SK-N-SH treated with all-trans-retinoic acid at 6 μM for 48 hours (cell line): ENCODE results near the gene FUZ.

Experiments used
- ATAC-seq: fragments of 200-7000 bp; cut with Tn5 transposase; 3 replicates; pipeline ENCODE4 v1.9.1; 2020; ENCODE audit warnings: mild to moderate bottlenecking, moderate library complexity
- BACH2 ChIP-seq: fragments of 250-450 bp; sonication (Bioruptor Pico); IDR thresholded peaks from 2 replicates; pipeline ENCODE4 v1.9.0; 2021; ENCODE audit warnings: mild to moderate bottlenecking, borderline replicate concordance
- CSDC2 ChIP-seq: fragments of 250-450 bp; sonication (Bioruptor Pico); IDR thresholded peaks from 2 replicates; pipeline ENCODE4 v1.5.0; 2020; ENCODE audit warnings: mild to moderate bottlenecking, moderate library complexity
- ESRRG ChIP-seq: fragments of 250-450 bp; sonication (Bioruptor Pico); IDR thresholded peaks from 2 replicates; pipeline ENCODE4 v1.6.1; 2021; ENCODE audit warnings: mild to moderate bottlenecking
- GLIS3 ChIP-seq: fragments of 250-450 bp; sonication (Bioruptor Pico); IDR thresholded peaks from 2 replicates; pipeline ENCODE4 v1.5.0; 2020; ENCODE audit warnings: mild to moderate bottlenecking, moderate library complexity
- ISL1 ChIP-seq: fragments of 250-450 bp; sonication (Bioruptor Pico); IDR thresholded peaks from 2 replicates; pipeline ENCODE4 v2.1.2; 2022; ENCODE audit warnings: mild to moderate bottlenecking, moderate library complexity
- OSR1 ChIP-seq: fragments of 250-450 bp; sonication (Bioruptor Pico); IDR thresholded peaks from 2 replicates; pipeline ENCODE4 v1.8.0; 2022; ENCODE audit warnings: moderate library complexity, mild to moderate bottlenecking, inconsistent platforms
- PPARA ChIP-seq: fragments of 250-450 bp; sonication (Bioruptor Pico); IDR thresholded peaks from 2 replicates; pipeline ENCODE4 v1.5.0; 2020; ENCODE audit warnings: mild to moderate bottlenecking, borderline replicate concordance
- RARB ChIP-seq: fragments of 250-450 bp; sonication (Bioruptor Pico); IDR thresholded peaks from 2 replicates; pipeline ENCODE4 v1.8.0; 2021; ENCODE audit warnings: mild to moderate bottlenecking, moderate library complexity
- SNAI2 ChIP-seq: fragments of 250-450 bp; sonication (Bioruptor Pico); IDR thresholded peaks from 2 replicates; pipeline ENCODE4 v1.5.0; 2020; ENCODE audit warnings: mild to moderate bottlenecking, moderate library complexity
- TCF4 ChIP-seq: fragments of 250-450 bp; sonication (Bioruptor Pico); IDR thresholded peaks from 2 replicates; pipeline ENCODE4 v1.8.0; 2021; ENCODE audit warnings: mild to moderate bottlenecking, moderate library complexity, borderline replicate concordance
- TOX ChIP-seq: fragments of 250-450 bp; sonication (Bioruptor Pico); IDR thresholded peaks from 2 replicates; pipeline ENCODE4 v1.8.0; 2021; ENCODE audit warnings: mild to moderate bottlenecking, moderate library complexity, borderline replicate concordance
- ZC3H10 ChIP-seq: fragments of 250-450 bp; sonication (Bioruptor Pico); IDR thresholded peaks from 2 replicates; pipeline ENCODE4 v1.5.1; 2021; ENCODE audit warnings: mild to moderate bottlenecking, moderate library complexity
- ZFP3 ChIP-seq: fragments of 250-450 bp; sonication (Bioruptor Pico); IDR thresholded peaks from 2 replicates; pipeline ENCODE4 v1.5.0; 2020; ENCODE audit warnings: mild to moderate bottlenecking, moderate library complexity
- ZFP30 ChIP-seq: fragments of 450-650 bp; formaldehyde crosslinking; IDR thresholded peaks from 2 replicates; pipeline ENCODE4 v1.5.0; 2022; ENCODE audit warnings: mild to moderate bottlenecking, moderate library complexity
- ZNF70 ChIP-seq: fragments of 450-650 bp; formaldehyde crosslinking; IDR thresholded peaks from 2 replicates; pipeline ENCODE4 v1.5.0; 2020; ENCODE audit warnings: mild to moderate bottlenecking, moderate library complexity
- ZNF8 ChIP-seq: fragments of 450-650 bp; formaldehyde crosslinking; IDR thresholded peaks from 2 replicates; pipeline ENCODE4 v1.5.0; 2020; ENCODE audit warnings: mild to moderate bottlenecking, moderate library complexity
- TF ChIP-seq, protein P1 (sequence below): fragments of 250-450 bp; sonication (Bioruptor Pico); IDR thresholded peaks from 2 replicates; pipeline ENCODE4 v1.5.0; 2020; ENCODE audit warnings: mild to moderate bottlenecking, moderate library complexity
- TF ChIP-seq, protein P2 (sequence below): fragments of 250-450 bp; sonication (Bioruptor Pico); IDR thresholded peaks from 2 replicates; pipeline ENCODE4 v1.5.1; 2021; ENCODE audit warnings: mild to moderate bottlenecking, moderate library complexity
- TF ChIP-seq, protein P3 (sequence below): fragments of 250-450 bp; sonication (Bioruptor Pico); IDR thresholded peaks from 2 replicates; pipeline ENCODE4 v1.8.0; 2021; ENCODE audit warnings: low read depth, mild to moderate bottlenecking, moderate library complexity, borderline replicate concordance
- TF ChIP-seq, protein P4 (sequence below): fragments of 250-450 bp; sonication (Bioruptor Pico); IDR thresholded peaks from 2 replicates; pipeline ENCODE4 v1.8.0; 2020; ENCODE audit warnings: mild to moderate bottlenecking, moderate library complexity, borderline replicate concordance

Gene FUZ

DNA sequence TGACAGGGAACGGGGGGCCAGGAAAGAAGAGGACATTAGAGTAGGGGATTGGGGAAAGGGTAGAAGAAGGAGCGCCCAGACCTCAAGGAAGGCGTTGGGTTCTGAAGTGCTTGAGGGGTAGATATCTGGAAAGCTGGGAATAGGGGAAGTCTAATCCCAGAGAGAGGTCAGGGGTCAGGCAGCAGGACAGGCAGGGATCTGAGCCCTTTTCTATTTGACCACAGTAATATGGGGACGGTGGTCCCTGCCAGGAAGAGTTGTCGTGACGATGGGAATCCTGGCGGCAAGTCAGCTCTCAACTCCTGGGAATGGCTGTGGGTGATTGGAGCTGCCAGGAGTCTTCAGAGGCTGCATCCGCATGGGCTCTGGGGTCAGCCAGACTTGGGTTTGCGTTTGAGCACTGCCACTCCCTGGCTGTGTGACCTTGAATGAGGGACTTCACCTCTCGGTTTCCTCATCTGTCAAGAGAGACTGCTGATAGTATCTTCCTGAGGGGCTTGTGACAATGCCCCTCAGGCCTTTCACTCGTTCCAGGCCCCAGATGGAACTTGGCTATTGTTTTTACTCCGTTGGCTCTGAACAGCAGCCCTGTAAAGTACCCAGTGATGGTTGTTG, 45.0 kb downstream of the FUZ start:
- no peak for TF ChIP-seq TOX (CRISPR knock-in tag)
- TF ChIP-seq BACH2, result no peak
- no peak for TF ChIP-seq ZNF70 (CRISPR knock-in tag)
- TF ChIP-seq, protein P1, sequence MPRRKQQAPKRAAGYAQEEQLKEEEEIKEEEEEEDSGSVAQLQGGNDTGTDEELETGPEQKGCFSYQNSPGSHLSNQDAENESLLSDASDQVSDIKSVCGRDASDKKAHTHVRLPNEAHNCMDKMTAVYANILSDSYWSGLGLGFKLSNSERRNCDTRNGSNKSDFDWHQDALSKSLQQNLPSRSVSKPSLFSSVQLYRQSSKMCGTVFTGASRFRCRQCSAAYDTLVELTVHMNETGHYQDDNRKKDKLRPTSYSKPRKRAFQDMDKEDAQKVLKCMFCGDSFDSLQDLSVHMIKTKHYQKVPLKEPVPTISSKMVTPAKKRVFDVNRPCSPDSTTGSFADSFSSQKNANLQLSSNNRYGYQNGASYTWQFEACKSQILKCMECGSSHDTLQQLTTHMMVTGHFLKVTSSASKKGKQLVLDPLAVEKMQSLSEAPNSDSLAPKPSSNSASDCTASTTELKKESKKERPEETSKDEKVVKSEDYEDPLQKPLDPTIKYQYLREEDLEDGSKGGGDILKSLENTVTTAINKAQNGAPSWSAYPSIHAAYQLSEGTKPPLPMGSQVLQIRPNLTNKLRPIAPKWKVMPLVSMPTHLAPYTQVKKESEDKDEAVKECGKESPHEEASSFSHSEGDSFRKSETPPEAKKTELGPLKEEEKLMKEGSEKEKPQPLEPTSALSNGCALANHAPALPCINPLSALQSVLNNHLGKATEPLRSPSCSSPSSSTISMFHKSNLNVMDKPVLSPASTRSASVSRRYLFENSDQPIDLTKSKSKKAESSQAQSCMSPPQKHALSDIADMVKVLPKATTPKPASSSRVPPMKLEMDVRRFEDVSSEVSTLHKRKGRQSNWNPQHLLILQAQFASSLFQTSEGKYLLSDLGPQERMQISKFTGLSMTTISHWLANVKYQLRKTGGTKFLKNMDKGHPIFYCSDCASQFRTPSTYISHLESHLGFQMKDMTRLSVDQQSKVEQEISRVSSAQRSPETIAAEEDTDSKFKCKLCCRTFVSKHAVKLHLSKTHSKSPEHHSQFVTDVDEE (CRISPR knock-in tag), result no peak
- TF ChIP-seq ISL1, result no peak
- no peak for TF ChIP-seq GLIS3 (CRISPR knock-in tag)
- TF ChIP-seq, protein P2, sequence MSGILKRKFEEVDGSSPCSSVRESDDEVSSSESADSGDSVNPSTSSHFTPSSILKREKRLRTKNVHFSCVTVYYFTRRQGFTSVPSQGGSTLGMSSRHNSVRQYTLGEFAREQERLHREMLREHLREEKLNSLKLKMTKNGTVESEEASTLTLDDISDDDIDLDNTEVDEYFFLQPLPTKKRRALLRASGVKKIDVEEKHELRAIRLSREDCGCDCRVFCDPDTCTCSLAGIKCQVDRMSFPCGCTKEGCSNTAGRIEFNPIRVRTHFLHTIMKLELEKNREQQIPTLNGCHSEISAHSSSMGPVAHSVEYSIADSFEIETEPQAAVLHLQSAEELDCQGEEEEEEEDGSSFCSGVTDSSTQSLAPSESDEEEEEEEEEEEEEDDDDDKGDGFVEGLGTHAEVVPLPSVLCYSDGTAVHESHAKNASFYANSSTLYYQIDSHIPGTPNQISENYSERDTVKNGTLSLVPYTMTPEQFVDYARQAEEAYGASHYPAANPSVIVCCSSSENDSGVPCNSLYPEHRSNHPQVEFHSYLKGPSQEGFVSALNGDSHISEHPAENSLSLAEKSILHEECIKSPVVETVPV (CRISPR knock-in tag), result no peak
- TF ChIP-seq, protein P3, sequence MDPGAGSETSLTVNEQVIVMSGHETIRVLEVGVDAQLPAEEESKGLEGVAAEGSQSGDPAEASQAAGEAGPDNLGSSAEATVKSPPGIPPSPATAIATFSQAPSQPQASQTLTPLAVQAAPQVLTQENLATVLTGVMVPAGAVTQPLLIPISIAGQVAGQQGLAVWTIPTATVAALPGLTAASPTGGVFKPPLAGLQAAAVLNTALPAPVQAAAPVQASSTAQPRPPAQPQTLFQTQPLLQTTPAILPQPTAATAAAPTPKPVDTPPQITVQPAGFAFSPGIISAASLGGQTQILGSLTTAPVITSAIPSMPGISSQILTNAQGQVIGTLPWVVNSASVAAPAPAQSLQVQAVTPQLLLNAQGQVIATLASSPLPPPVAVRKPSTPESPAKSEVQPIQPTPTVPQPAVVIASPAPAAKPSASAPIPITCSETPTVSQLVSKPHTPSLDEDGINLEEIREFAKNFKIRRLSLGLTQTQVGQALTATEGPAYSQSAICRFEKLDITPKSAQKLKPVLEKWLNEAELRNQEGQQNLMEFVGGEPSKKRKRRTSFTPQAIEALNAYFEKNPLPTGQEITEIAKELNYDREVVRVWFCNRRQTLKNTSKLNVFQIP (CRISPR knock-in tag), result no peak
- TF ChIP-seq ZC3H10 (CRISPR knock-in tag), result no peak
- no peak for TF ChIP-seq CSDC2
- no peak for TF ChIP-seq RARB (CRISPR knock-in tag)
- TF ChIP-seq PPARA, result no peak
- TF ChIP-seq ZFP30 (CRISPR knock-in tag), result no peak
- TF ChIP-seq, protein P4, sequence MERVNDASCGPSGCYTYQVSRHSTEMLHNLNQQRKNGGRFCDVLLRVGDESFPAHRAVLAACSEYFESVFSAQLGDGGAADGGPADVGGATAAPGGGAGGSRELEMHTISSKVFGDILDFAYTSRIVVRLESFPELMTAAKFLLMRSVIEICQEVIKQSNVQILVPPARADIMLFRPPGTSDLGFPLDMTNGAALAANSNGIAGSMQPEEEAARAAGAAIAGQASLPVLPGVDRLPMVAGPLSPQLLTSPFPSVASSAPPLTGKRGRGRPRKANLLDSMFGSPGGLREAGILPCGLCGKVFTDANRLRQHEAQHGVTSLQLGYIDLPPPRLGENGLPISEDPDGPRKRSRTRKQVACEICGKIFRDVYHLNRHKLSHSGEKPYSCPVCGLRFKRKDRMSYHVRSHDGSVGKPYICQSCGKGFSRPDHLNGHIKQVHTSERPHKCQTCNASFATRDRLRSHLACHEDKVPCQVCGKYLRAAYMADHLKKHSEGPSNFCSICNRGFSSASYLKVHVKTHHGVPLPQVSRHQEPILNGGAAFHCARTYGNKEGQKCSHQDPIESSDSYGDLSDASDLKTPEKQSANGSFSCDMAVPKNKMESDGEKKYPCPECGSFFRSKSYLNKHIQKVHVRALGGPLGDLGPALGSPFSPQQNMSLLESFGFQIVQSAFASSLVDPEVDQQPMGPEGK (CRISPR knock-in tag), result no peak
- TF ChIP-seq TCF4 (CRISPR knock-in tag), result no peak
- no peak for TF ChIP-seq OSR1
- no peak for TF ChIP-seq SNAI2 (CRISPR knock-in tag)
- TF ChIP-seq ESRRG (CRISPR knock-in tag), result no peak
- no peak for TF ChIP-seq ZFP3 (CRISPR knock-in tag)
- TF ChIP-seq, all 23 proteins: peak for 0
- ATAC-seq, result no peak

DNA sequence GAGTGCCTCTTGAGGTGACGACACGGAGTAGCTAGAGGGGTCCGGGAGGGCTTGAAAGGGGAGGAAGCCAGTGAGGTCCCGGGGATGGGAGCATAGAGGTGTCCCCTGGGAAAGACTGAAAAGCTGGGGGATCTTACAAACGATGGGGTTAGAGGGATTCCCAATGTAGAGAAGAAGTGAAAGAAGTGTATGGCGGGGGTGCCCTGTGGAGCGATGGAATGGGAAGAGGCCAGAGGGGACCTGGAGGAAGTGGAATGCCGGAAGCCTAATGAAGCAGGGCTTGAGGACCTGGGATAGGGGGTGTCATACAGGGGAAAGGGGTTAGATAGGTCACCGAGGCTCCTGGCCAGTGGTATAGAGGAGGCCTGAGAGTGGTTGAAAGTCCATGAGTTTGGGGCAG, 45.7 kb downstream of the FUZ start:
- no peak for TF ChIP-seq OSR1
- no peak for TF ChIP-seq ZNF8 (CRISPR knock-in tag)
- TF ChIP-seq, protein P4 (CRISPR knock-in tag), result no peak
- TF ChIP-seq ZNF70 (CRISPR knock-in tag), result no peak
- TF ChIP-seq, protein P2 (CRISPR knock-in tag), result no peak
- TF ChIP-seq ZC3H10 (CRISPR knock-in tag), result no peak
- TF ChIP-seq, all 23 proteins: peak for 0
- ATAC-seq, result no peak
